ENCODE results near the gene GBP5.
"Not testable (repeated sequence)": the region's sequence is repeated elsewhere in the genome, so short reads cannot be mapped to it uniquely, and the experiment has no call there.

Gene GBP5, protein sequence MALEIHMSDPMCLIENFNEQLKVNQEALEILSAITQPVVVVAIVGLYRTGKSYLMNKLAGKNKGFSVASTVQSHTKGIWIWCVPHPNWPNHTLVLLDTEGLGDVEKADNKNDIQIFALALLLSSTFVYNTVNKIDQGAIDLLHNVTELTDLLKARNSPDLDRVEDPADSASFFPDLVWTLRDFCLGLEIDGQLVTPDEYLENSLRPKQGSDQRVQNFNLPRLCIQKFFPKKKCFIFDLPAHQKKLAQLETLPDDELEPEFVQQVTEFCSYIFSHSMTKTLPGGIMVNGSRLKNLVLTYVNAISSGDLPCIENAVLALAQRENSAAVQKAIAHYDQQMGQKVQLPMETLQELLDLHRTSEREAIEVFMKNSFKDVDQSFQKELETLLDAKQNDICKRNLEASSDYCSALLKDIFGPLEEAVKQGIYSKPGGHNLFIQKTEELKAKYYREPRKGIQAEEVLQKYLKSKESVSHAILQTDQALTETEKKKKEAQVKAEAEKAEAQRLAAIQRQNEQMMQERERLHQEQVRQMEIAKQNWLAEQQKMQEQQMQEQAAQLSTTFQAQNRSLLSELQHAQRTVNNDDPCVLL

DNA sequence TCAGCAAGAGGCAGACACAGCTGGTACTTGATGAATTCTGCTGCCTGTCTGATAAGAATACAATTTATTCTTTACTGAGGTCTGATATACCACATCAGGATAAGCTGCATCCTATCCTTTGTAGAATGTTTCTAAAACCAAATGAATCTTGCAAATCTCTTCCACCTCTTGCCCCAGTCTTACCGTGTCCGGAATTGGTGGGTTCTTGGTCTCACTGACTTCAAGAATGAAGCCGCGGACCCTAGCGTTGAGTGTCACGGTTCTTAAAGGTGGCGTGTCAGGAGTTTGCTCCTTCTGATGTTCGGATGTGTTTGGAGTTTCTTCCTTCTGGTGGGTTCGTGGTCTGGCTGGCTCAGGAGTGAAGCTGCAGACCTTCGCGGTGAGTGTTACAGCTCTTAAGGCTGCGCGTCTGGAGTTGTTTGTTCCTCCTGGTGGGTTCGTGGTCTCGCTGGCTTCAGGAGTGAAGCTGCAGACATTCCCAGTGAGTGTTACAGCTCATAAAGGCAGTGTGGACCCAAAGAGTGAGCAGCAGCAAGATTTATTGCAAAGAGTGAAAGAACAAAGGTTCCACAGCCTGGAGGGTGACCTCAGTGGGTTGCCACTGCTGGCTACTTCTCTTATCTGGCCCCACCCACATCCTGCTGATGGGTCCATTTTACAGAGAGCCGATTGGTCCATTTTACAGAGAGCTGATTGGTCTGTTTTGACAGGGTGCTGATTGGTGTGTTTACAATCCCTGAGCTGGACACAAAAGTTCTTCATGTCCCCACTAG lies at the start of gene GBP5:
TSS of gene GBP5 (minus strand) at position 592 of the 773 bp plus-strand sequence. CDS start 3,305 bp downstream, outside the sequence.
- peak; percentile 22 for DNase-seq (ENCODE audit: low read depth)

DNA sequence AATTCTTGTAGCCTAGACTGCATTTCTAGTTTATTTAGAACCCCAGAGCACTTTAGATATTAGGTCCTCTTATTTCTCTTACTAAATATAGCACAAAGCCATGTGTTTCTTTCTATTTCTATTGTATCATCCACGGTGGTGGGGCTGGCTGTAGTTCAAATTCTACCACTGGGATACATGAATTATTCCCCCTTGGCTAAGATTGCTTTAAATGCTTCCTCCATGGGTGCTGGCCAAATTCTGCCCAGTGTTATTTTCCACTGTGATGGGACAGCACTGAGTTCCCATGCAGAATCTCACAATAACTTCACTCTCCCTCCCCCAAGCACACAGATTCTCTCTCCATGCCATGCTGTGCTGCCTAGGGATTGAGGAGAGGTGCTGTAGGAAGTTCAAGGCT lies 49.7 kb upstream of the GBP5 start:
- no peak for DNase-seq (ENCODE audit: low read depth)

DNA sequence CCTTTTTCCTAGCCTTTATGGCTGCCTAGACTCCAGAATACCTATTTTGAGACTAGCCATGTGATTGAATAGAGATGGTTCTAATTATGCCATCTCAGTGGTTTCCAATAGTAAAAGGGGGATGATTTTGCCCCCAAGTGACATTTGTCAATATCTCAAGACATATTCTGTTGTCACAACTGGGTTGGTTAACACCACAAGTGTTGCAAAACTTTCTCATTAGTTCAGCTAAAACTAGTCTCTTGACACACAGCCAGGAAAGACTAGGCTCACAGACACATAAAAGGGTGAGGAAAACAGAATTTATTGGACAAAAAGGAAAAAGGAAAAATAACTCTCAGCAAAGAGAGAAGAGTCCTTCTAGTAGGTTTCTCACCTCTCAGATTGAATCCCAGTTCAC lies 39.9 kb upstream of the GBP5 start:
- no peak for DNase-seq (ENCODE audit: low read depth)

DNA sequence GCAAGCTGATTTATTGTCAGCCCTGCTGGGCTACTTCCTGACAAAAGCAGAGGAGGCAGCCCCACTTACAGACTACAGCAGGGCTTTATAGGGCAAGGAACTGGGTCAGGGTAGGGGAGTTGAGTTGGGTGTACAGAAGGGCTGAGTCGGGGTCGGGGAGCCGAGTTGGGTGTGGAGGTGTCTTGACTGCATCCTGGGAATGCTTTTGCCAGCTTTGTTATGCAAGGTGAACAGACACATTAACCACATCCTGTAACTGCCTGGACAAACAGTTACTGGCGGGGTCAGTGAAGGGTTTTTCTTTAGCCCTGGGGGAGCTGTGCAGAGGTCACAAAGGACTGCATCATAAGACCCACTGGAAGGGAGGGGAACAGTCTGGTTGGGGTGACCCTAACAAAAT lies 39.1 kb upstream of the GBP5 start:
- no peak for DNase-seq (ENCODE audit: low read depth)

DNA sequence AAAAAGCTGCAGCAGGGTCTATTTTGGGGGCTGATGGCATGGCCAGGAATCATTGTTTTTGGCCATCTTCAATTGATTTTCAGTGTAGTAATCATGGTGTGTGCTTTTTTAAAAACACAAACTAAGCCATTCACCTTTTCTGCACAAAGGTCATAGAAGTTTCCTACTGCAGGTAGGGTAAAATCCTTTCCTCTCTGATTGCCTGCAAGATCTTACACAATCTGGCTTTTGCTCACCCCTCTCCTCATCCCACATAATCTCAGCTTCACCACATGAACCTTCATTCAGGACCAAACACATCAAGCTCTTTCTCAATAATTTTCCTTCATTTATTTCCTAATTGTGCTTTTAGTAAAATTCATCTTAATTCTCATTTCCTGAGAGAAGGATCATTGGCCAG lies 38.3 kb upstream of the GBP5 start:
- DNase-seq (ENCODE audit: low read depth): no peak

DNA sequence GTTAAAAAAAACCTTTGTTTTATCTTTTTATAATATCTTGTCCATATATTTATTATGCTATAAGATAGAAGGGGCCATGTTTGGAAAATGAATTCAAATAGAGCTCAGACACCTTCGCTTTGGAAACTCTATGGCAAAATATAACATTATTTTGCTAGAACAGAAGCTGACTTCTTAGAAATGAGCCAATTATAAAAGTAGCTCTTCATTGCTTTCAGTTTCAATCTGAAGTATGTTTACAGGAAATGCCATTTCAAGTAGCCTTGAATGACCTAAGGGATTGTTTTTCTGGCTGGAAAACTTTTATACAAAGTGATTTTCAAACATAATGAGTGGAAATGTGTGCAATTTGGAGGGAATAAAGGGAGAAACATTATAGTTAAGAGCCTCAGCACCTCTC lies 37.8 kb upstream of the GBP5 start:
- no peak for DNase-seq (ENCODE audit: low read depth)

DNA sequence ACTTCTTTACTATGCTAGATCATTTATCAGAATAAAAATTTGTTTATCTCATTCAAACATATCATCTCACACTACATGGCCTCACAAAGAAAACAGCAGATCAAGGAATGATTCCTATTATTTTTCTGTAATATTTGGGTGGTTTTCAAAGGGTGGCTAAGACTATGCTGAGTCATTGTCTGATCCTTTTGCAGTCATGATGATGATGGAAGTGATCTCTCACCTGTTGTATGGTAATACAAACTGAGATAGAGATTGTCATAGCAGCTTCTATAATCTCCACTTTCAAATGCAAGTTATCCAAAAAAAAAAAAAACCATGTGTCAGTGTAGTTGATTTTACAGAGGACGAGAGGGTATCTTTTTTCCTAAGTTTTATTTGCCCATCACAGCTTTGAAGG lies 37.2 kb upstream of the GBP5 start:
- no peak for DNase-seq (ENCODE audit: low read depth)

DNA sequence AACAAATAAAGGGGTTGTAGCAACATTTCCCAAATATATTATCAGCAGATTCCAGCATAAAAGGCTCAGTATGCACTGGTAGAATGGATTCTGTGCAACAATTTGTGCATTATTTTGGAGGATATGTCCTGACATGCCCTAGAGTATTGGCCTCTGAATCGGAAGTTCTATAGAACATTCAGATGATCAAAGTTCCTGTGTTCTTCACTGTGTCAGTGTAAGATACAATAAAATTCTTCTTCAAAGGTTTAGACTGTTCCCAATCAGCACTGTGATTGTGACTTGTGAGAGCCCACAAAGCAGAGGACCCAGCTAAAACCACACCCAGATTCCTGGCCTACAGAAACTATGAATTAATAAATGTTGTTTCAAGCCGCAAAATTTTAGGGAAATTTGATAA lies 33.6 kb upstream of the GBP5 start:
- DNase-seq (ENCODE audit: low read depth): no peak

DNA sequence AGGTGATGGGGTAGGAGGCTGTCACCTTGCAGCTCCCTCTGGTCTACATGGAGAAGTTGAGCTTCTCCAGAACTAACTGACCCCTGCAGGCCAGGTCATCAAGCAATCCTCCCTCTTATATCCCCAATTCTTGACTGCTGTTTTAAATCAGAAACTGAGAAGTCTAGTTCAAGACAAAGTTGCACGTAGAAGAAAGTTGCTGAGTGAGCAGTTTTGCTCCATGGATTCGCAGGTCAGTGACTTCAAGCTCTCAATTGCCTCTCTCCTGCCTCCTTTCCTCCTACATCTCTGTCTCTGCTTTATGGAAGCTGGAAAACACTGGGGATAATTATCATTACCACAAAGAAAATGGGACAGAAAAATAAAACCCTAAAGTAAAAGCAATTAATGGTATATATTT lies 32.8 kb upstream of the GBP5 start:
- no peak for DNase-seq (ENCODE audit: low read depth)

DNA sequence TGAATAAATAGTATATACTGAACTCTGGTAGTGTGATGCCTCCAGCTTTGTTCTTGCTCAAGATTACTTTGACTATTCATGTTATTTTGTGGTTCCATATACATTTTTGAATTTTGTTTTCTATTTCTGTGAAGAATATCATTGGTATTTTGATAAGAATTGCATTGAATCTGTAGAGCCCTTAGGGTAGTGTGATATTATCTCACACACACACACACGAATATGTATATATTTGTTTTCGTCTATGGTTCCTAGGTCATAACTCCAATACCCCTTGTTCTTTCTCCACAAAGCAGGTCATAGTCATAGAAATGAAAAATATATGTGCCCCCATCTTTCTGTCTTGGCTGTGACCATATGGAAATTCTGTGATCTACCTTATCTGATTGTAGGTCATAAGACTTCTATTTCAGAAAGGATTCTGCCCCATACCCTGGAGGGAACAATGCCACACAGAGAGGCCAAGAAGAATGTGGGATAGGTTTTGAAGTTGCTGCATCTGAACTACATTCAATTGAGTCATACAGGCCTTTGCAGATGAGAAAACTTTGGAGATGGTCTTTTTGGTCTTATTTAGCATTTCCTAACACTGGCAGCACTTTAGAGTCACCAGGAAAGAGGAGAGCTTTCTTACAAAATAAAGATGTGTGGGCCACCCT lies 32.0 kb upstream of the GBP5 start:
- DNase-seq (ENCODE audit: low read depth): no peak

DNA sequence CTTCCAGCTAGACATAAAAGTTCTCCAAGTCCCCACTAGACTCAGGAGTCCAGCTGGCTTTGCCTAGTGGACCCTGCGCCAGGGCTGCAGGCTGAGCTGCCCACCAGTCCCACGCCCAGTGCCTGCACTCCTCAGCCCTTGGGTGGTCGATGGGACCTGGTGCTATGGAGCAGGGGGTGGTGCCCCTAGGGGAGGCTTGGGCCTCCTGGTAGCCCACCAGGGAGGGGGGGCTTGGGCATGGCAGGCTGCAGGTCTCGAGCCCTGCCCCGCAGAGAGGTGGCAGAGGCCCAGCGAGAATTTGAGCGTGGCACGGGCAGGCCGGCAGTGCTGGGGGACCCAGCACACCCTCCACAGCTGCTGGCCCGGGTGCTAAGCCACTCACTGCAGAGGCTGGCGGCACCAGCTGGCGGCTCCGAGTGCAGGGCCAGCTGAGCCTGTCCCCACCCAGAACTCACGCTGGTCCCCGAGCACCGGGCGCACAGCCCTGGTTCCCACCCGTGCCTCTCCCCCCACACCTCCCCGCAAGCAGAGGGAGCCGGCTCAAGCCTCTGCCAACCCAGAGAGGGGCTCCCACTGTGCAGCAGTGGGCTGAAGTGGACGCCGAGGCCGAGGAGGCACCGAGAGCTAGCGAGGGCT lies 30.2 kb upstream of the GBP5 start:
- no peak for DNase-seq (ENCODE audit: low read depth)

DNA sequence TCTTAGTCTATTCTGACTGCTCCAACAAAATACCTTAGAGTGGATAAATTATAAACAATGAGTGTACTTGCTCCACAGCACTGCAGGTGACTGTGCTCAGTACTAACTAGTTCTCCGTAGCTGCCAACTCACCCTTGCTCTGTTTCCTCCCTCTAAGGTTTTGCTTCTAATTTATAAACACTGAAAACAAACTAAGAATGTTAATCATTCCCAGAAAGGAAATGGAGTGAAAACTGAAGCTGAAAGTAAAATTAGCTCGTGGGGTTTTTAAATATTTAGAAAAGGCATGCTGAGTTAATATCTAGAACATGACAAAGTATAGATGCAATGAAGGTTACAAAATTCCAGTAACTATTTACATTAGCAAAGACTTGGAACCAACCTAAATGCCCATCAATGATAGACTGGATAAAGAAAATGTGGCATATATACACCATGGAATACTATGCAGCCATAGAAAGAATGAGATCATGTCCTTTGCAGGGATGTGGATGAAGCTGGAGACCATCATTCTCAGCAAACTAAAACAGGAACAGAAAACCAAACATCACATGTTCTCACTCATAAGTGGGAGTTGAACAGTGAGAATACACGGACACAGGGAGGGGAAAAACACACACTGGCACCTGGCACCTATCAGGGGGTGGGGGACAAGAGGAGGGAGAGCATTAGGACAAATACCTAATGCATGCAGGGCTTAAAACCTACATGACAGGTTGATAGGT lies 27.2 kb upstream of the GBP5 start:
- DNase-seq (ENCODE audit: low read depth): not testable (repeated sequence)

DNA sequence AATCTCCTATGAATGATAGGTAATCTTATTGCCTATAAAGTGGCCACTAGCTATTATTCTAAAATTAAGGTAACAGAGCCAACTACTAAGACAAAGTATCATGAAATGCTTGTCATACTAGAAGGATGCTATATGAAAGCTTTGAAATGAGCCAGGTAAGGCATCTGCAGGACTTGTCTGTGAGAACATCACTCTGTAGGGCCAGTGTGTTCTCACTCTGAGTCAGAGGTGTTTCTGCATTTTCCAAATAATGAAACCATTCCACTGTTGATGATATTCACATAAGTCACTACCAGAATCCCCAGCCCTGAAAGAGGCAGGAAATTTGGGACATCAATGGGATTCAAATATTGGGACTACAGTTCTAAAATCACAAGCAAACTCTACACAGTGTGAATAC lies 25.8 kb upstream of the GBP5 start:
- DNase-seq (ENCODE audit: low read depth): no peak

DNA sequence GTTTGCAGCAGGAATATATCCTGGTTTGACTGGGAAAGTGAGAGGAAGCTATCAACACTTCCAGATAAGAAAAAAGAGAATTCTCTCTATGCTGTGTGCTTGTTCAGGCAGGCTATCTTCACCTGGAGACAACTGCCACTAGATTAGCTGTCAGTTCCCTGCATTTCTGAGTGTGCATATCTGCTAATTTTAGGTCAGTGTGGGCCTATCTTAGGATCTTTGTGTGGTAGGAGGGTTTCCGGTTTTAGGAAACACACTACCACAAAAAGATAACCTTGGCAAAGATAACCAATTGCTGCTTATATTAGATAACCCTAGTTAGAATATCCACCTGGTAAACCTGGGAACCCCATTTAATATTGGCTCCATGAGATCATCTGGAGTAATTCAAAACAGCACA lies 22.5 kb upstream of the GBP5 start:
- DNase-seq (ENCODE audit: low read depth): no peak

DNA sequence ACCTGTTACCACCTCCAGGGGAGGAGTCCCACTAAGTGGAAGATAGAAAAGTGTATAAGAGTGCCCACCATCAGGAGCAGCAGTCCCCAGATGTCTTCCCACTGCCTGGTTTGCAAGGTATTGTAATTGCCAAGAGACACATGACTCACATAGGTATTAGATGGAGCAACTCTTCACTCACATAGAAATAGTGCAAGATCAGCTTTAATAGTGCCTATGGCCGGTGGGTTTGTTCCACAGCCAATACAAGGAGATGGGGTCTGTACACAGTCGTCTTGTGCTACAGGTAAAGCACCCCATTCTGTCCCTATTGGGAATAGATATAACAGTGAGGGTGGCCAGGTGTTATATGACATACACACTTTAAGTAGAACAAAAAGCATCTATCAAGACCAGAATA lies 18.6 kb upstream of the GBP5 start:
- DNase-seq (ENCODE audit: low read depth): no peak

DNA sequence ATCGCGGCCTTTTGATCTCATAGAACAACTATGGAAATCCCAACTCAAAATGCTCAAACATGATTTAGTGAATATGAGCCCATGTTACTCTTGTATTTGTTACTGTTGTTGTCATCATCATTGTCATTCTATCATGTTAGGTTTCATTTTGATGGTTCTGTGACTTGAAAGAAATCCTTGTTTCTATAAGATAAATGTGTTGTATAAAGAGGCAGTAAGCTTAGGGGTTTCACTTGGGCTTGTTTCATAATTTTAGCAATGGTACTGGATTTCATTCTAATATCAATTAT lies 15.3 kb upstream of the GBP5 start:
- no peak for DNase-seq (ENCODE audit: low read depth)

DNA sequence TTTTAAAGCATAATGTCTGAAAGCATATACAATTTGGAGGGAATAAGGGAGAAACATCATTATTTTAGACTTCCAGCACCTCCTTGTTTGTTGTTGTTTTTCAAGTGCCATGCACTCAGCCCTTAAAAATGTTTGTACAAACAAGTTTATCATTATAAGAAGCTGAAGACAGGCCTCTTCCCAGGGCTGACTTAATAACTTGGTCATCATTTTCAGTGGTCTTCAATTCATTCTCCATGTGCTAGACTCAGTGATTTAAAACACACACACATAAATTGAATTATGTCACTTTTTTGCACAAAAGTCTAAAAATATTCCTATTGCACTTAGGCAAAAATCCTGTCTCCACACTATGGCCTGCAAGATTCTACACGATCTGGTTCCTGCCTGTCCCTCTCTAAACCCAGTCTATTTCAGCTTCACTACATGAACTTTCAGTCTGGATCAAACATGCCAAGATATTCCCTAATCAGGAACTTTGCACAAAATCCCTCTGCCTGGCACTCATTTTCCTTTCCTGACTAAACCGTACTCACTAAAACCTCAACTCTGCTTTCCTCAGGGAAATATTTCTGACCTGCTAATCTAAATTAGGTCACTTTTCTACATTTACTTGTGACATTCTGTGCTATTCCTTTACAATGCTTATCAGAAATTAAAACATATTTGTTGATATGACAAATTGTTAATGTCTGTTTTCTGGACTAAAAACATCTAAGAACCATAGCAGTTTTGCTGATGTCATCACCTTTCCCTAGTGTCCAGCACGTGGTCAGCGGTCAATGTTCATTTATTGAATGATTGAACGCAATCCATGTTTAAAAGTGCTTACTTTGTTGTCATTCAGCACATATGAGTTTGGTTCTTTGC lies 14.8 kb upstream of the GBP5 start:
- DNase-seq (ENCODE audit: low read depth): no peak

DNA sequence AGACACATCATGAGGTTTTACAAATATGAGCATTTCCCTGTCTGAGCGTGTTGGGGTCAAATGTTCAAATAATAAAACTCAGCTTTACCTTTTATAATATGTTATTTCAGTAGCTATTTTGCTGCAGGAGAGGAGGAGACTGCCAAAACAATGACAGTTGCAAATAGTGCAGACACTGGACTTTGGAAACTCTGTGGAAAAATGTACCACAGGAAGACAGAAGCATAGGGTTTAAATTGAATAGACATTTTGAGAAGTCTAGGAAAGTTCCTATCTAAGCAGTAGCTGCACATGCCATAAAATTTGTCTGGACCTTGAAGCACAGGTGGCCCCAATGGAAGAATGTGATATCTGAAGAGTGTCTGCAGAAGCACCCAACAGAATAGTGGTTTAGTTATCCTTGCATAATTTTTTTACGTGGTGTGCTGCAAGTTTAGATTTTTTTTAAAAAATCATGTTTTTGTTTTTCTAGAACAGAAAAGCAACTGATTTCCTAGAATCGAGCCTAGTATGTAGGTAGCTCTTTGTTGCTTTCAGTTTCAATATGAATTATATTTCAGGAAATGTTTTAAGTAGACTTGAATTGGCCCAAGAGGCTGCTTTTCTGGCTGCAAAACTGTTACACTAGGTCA lies 14.0 kb upstream of the GBP5 start:
- no peak for DNase-seq (ENCODE audit: low read depth)

DNA sequence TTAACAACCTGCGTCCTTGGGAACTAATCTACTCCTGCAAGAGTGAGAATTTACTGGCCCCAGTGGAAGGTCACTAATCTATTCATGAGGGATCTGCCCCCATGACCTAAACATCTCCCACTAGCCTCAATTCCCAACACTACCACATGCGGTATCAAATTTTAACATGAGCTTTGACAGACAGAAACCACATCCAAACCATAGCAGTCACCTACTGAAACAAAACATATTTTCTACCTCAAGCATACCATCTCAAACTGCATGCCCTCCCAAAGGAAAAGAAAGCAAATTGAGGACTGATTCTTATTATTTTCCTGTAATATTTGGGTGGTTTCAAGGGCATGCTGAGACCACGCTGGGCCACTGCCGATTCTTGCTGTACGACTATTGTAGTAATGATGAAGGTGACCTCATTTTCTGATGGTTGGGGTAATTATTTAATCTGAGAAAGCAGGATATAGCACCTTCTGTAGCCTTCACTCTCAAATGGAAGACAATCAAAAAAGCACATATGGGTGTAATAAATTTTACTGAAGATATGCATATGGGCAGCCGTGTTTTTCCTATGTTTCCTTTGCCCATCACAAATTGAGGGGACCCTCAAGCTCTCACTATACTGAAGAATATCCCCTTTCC lies 13.2 kb upstream of the GBP5 start:
- no peak for DNase-seq (ENCODE audit: low read depth)

All from activated T-cell treated with anti-CD3 and anti-CD28 coated beads for 1 hour (primary cell).